Measurements from ENCODE around the gene IPP.

IPP gene

DNA sequence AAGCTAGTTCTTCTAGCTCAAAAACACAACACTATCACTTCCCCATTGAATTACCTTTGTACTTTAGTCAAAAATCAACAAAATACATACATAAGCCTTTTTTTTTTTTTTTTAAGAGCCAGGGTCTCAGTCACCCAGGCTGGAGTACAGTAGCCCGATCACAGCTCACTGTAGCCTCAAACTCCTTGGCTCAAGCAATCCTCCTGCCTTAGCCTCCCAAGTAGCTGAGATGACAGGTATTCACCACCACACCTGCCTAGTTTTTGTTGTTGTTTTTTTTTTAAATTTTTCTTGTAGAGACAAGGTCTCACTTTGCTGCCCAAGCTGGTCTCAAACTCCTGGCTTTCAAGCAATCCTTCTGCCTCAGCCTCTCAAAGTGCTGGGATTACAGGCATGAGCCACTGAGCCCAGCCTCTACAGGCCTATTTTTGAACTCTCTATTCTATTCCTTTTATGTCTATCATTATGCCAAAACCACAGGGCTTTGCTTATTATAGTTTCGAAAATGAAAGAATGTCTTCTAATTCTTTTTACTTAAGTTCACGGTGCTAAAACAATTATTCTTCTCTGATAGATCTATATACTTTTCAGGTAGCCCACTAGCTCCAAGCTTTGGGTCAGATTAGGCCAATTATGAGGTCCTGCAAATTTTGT is 93.8 kb downstream of the IPP start:
- TF ChIP-seq, protein P1, sequence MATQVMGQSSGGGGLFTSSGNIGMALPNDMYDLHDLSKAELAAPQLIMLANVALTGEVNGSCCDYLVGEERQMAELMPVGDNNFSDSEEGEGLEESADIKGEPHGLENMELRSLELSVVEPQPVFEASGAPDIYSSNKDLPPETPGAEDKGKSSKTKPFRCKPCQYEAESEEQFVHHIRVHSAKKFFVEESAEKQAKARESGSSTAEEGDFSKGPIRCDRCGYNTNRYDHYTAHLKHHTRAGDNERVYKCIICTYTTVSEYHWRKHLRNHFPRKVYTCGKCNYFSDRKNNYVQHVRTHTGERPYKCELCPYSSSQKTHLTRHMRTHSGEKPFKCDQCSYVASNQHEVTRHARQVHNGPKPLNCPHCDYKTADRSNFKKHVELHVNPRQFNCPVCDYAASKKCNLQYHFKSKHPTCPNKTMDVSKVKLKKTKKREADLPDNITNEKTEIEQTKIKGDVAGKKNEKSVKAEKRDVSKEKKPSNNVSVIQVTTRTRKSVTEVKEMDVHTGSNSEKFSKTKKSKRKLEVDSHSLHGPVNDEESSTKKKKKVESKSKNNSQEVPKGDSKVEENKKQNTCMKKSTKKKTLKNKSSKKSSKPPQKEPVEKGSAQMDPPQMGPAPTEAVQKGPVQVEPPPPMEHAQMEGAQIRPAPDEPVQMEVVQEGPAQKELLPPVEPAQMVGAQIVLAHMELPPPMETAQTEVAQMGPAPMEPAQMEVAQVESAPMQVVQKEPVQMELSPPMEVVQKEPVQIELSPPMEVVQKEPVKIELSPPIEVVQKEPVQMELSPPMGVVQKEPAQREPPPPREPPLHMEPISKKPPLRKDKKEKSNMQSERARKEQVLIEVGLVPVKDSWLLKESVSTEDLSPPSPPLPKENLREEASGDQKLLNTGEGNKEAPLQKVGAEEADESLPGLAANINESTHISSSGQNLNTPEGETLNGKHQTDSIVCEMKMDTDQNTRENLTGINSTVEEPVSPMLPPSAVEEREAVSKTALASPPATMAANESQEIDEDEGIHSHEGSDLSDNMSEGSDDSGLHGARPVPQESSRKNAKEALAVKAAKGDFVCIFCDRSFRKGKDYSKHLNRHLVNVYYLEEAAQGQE (IDR thresholded peaks at IDR 0.05; ENCODE audit: low read depth), result no peak
- TF ChIP-seq TAF1 (IDR thresholded peaks at IDR 0.05; ENCODE audit: low read depth) (no peak), RAD21 (IDR thresholded peaks at IDR 0.05; ENCODE audit: low read depth) (no peak), TCF12 (IDR thresholded peaks at IDR 0.05; ENCODE audit: low read depth) (no peak), TEAD4 (IDR thresholded peaks at IDR 0.05) (no peak), EP300 (IDR thresholded peaks at IDR 0.05; ENCODE audit: borderline replicate concordance) (no peak), FOXM1 (IDR thresholded peaks at IDR 0.05; ENCODE audit: borderline replicate concordance, low read depth) (no peak), YY1 (IDR thresholded peaks at IDR 0.05; ENCODE audit: low read depth) (no peak), ZBTB7A (IDR thresholded peaks at IDR 0.05; ENCODE audit: low read depth) (no peak), CREB1 (IDR thresholded peaks at IDR 0.05; ENCODE audit: low read depth) (no peak), CEBPB (IDR thresholded peaks at IDR 0.05) (no peak), EGR1 (IDR thresholded peaks at IDR 0.05) (no peak), NFIC (IDR thresholded peaks at IDR 0.05) (no peak)
- TF ChIP-seq, protein P2, sequence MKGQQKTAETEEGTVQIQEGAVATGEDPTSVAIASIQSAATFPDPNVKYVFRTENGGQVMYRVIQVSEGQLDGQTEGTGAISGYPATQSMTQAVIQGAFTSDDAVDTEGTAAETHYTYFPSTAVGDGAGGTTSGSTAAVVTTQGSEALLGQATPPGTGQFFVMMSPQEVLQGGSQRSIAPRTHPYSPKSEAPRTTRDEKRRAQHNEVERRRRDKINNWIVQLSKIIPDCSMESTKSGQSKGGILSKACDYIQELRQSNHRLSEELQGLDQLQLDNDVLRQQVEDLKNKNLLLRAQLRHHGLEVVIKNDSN (IDR thresholded peaks at IDR 0.05), result no peak
- TF ChIP-seq, protein P3, sequence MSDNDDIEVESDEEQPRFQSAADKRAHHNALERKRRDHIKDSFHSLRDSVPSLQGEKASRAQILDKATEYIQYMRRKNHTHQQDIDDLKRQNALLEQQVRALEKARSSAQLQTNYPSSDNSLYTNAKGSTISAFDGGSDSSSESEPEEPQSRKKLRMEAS (IDR thresholded peaks at IDR 0.05), result no peak

DNA sequence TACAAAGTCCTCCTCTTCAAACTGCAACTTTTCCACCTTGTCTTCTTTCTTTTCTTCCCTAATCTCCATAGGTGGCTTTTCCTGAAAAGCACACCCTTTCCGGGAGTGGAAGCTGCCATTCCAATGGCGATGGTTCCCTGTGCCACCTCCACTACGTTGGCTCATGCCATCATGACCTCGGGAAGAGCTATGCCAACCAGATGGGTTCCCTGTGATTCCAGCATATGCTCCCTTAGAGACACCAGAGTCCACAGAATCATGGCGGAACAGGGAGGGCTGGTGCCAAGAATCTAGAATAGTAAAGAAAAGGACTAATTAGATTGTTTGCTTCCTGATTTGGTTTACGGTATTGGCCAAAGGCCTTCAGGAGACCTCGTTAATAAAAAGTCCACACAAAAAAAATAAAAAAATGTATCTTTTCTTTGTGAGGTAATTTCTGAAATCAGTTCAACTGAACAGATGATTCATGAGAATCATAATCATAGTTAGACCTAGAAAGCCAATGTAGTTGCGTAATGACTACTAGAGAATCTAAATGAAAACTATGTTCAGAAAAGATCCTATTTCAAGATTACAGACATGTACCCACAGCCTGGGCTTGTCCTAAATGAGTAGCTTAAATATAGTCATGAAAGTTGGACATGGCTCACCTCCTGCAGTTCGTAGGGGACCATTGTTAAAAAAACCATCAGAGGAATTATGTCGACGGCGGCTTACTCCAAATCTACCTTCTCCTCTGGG is 95.7 kb downstream of the IPP start:
- TF ChIP-seq ZBTB7A (IDR thresholded peaks at IDR 0.05; ENCODE audit: low read depth), result no peak
- TF ChIP-seq, protein P1 (IDR thresholded peaks at IDR 0.05; ENCODE audit: low read depth), result no peak
- no peak for TF ChIP-seq CREB1 (IDR thresholded peaks at IDR 0.05; ENCODE audit: low read depth)
- TF ChIP-seq RAD21 (IDR thresholded peaks at IDR 0.05; ENCODE audit: low read depth), result no peak
- no peak for TF ChIP-seq TEAD4 (IDR thresholded peaks at IDR 0.05)
- TF ChIP-seq, protein P2 (IDR thresholded peaks at IDR 0.05), result no peak
- TF ChIP-seq TAF1 (IDR thresholded peaks at IDR 0.05; ENCODE audit: low read depth), result no peak
- TF ChIP-seq FOXM1 (IDR thresholded peaks at IDR 0.05; ENCODE audit: borderline replicate concordance, low read depth), result no peak
- no peak for TF ChIP-seq NFIC (IDR thresholded peaks at IDR 0.05)
- no peak for TF ChIP-seq YY1 (IDR thresholded peaks at IDR 0.05; ENCODE audit: low read depth)
- no peak for TF ChIP-seq CEBPB (IDR thresholded peaks at IDR 0.05)
- TF ChIP-seq TCF12 (IDR thresholded peaks at IDR 0.05; ENCODE audit: low read depth), result no peak
- no peak for TF ChIP-seq EGR1 (IDR thresholded peaks at IDR 0.05)
- no peak for TF ChIP-seq EP300 (IDR thresholded peaks at IDR 0.05; ENCODE audit: borderline replicate concordance)
- TF ChIP-seq, protein P3 (IDR thresholded peaks at IDR 0.05), result no peak
